Coronary artery (tissue), 2 donors: ENCODE results near the gene CARHSP1.

ENCODE experiments used
- DNase-seq: peaks from one replicate; pipeline ENCODE4 v3.0.0-alpha.2; 2017; ENCODE audit warnings: low spot score
- H3K27ac ChIP-seq, 2 donors: fragments of 200-600 bp; sonication (generic); one replicate each; pipeline ENCODE4 v1.5.1; 2016 to 2019
- H3K4me3 ChIP-seq: fragments of 200-600 bp; sonication (generic); 2 replicates; pipeline ENCODE4 v1.5.1; 2016; ENCODE audit warnings: mild to moderate bottlenecking, moderate library complexity
- TF ChIP-seq, protein P1 (sequence below): fragments of 200-600 bp; sonication (generic); IDR thresholded peaks from one replicate; pipeline ENCODE4 v1.5.1; 2019; ENCODE audit warnings: antibody characterized with exemption

Gene CARHSP1

DNA sequence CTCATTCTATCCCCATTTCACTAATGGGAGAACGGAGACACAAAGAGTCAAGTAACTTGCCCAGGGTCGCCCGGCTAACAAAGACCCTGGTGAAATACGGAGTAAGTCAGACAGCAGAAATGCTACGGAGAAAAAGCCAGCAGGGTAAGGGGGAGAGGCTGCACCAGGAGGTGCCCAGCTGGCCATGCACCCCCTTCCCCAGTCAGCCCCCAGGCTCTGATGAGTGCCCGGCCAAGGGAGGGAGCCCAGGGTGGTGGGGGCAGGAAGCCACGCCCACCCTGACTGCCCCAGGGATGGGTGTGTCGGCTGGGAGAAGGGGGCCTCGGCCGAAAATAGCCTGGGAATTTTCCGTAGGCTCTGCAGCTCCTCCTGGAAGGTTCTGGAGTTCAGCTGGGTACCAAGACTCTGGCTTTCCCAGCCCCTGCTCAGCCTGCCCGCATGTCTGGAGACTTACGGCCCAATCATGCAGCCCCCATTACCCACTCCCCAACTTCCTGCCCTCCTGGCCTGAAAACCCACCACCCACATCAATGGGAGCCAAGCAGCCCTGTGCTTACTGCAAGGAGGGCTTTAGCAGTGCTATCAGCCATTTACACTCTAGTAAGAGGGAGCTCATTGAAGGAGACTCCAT is 4.2 kb downstream of the CARHSP1 start:
- H3K27ac ChIP-seq: peak overlapping the region; percentile 27 to 75

DNA sequence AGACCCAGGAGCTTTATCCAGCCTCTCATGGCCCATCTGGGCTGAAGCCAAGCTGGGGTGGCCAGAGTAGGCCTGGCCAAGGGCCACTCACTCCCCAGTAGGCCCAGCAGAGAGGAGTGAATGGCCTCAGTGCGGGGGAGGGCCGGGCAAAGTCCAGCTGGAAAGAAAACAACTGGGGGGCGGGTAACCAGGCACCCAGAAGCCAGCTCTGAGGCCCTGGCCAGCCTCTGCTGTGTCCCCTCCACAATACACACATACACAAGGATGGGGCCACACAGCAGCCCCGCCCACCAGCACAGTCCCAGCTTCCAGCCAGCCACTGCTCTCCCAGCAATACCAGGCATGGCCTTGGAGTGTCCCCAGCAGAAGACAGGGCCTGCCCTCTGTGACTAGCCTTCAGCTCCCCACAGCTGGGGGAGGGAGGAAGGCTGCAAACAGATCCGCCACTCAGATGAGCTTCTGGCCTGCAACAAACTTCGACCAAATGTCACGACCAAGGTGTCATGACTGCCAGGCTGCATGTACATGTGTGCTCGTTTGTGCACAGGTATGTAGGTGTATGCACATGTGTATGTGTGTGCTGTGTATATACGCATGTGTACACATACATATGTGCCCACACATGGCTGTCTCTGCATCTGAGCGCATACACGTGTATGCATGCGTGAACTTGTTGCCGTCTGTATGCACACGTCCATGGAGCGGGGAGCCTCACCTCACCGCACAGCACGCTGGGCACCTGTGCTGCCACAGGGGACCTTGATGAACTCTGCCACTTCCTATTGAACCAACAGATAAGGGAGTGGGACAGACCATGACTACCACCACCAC is 5.0 kb downstream of the CARHSP1 start:
- Histone ChIP-seq H3K27ac (peak overlapping the region; percentile 42 to 75), H3K4me3 (peak overlapping the region; percentile 51)
- TF ChIP-seq, protein P1, sequence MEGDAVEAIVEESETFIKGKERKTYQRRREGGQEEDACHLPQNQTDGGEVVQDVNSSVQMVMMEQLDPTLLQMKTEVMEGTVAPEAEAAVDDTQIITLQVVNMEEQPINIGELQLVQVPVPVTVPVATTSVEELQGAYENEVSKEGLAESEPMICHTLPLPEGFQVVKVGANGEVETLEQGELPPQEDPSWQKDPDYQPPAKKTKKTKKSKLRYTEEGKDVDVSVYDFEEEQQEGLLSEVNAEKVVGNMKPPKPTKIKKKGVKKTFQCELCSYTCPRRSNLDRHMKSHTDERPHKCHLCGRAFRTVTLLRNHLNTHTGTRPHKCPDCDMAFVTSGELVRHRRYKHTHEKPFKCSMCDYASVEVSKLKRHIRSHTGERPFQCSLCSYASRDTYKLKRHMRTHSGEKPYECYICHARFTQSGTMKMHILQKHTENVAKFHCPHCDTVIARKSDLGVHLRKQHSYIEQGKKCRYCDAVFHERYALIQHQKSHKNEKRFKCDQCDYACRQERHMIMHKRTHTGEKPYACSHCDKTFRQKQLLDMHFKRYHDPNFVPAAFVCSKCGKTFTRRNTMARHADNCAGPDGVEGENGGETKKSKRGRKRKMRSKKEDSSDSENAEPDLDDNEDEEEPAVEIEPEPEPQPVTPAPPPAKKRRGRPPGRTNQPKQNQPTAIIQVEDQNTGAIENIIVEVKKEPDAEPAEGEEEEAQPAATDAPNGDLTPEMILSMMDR: no peak
- no peak for DNase-seq

More for the DNA sequence above, 4.2 kb downstream of the CARHSP1 start:
- no peak for DNase-seq
- TF ChIP-seq, protein P1: no peak
- H3K4me3 ChIP-seq: peak overlapping the region; percentile 51

DNA sequence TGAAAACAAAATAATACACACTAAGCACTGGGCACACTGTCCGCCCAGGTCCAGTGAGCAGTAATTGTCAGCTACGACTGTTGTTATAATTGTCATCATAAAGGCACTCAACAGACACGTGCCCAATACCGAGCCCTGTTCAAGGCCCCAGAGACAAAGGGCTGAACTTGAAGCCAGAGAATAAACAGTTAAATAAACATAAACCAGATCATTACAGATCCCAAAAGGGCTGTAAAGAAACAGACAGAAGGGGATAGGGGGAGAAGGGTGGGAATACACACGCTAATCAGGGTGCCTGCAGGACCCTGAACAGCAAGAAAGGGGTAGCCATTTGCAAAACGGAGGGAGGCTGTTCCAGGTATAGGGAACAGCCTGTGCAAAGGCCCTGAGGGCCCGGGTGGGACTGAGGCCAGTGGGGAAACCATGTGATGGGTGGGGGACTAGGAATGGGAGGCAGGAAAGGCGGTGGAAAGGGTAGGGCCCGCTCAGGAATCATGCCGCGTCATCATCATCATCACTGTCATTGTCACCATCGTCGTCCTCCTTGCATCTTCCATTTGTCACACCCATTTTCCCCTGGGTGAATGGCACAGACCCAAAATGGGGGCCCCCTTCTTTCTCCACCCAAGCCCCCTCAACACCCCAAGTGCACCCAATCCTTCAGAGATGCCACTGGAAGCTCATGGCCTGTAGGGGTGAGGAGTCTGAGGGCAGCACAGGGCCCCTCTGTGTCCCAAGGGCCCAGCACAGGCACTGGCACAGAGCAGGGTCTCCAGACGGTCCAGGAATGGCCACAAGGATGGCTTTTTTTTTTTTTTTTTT is 6.3 kb downstream of the CARHSP1 start:
- DNase-seq: no peak
- TF ChIP-seq, protein P1: no peak
- Histone ChIP-seq H3K27ac (peak overlapping the region in 1 of 2 donors; percentile 55), H3K4me3 (no peak overlapping the region)

DNA sequence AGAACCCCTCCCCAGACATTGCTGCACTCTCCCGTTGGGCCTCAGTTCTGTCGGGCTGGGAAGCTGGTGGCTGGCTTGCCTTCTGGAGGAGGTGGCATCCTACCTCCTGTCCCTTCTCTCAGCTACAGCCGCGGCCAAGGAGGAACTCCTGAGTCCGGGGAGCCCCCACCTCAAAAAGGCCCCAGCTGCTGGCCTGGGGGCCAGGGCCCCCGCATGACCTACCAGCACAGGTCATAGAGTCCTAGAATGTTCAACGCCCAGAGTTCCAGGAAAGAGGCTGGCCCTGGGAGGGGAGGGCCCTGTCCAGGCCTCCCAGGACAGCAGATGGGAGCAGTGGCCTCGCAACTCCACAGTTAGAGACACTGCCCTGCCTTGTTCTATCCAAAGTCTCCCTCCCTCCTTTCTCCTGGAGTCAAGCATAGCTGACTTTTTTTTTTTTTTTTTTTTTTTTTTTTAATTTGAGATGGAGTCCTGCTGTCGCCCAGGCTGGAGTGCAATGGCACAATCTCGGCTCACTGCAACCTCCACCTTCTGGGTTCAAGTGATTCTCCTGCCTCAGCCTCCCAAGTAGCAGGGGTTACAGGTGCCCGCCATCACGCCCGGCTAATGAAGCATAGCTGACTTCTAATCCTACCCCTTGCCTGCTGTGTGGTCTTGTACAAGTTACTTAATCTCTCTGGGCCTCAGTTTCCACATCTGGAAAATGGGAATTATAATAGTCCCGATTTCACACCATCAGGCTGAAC is 7.1 kb downstream of the CARHSP1 start:
- no peak overlapping the region for H3K4me3 ChIP-seq
- DNase-seq: no peak
- TF ChIP-seq, protein P1: no peak
- H3K27ac ChIP-seq: peak overlapping the region in 1 of 2 donors; percentile 55

DNA sequence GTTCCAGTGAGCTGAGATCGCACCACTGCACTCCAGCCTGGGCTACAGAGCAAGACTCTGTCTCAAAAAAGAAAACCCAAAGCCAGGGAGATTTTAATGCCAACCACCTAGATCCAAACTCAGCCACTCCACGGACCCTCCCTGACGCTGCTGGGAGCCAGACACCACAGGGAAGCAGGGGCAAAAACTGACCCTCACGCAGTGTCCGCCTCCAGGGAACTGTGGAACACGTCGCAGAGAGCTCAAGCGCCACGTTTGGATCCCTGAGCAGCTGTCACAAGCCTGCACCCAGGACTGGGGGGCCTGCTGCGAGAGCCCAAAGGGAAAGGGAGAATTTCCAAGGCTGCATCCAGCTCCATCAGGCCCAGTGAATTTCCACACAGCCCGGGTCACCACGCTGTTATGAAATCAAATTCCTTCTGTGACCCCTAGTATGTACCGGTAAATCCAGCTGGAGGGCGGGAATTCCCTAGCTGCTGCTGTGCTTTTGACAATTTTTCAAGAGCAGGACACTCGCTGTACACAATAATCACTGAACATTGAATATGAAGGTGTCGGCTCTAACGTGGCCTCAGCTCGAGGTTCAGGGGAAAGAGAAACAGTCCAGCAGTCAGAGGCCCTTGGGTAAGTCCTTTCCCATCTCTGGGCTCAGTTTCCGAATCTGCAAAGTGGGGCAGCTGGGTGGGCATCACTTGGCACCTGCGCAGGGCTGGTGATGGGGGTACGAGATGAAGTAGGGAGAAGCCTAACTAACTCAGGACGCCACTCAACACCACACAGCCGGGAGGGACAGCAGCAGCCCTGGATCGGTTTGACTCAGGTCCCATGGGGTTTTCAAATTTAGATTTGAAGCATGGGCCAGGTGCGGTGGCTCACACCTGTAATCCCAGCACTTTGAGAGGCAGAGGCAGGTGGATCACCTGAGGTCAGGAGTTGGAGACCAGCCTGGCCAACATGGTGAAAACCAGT is 8.6 kb downstream of the CARHSP1 start:
- Histone ChIP-seq H3K4me3 (peak overlapping the region; percentile 29), H3K27ac (peak overlapping the region; percentile 1 to 68)
- TF ChIP-seq, protein P1: no peak
- peak; percentile 84 for DNase-seq
